ENCODE measurements around the gene HDAC5.

Gene HDAC5

GRCh38 chr17:44077595-44077909, 45.9 kb downstream of the HDAC5 start:
- no peak overlapping the region for H3K4me3 ChIP-seq (ENCODE audit: low read depth, low read length)
- no peak for DNase-seq (ENCODE audit: low read depth)
- TF ChIP-seq, protein P1, sequence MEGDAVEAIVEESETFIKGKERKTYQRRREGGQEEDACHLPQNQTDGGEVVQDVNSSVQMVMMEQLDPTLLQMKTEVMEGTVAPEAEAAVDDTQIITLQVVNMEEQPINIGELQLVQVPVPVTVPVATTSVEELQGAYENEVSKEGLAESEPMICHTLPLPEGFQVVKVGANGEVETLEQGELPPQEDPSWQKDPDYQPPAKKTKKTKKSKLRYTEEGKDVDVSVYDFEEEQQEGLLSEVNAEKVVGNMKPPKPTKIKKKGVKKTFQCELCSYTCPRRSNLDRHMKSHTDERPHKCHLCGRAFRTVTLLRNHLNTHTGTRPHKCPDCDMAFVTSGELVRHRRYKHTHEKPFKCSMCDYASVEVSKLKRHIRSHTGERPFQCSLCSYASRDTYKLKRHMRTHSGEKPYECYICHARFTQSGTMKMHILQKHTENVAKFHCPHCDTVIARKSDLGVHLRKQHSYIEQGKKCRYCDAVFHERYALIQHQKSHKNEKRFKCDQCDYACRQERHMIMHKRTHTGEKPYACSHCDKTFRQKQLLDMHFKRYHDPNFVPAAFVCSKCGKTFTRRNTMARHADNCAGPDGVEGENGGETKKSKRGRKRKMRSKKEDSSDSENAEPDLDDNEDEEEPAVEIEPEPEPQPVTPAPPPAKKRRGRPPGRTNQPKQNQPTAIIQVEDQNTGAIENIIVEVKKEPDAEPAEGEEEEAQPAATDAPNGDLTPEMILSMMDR (IDR thresholded peaks at IDR 0.05; ENCODE audit: insufficient read depth, low read depth, low read length, missing control alignments) = no peak

DNA sequence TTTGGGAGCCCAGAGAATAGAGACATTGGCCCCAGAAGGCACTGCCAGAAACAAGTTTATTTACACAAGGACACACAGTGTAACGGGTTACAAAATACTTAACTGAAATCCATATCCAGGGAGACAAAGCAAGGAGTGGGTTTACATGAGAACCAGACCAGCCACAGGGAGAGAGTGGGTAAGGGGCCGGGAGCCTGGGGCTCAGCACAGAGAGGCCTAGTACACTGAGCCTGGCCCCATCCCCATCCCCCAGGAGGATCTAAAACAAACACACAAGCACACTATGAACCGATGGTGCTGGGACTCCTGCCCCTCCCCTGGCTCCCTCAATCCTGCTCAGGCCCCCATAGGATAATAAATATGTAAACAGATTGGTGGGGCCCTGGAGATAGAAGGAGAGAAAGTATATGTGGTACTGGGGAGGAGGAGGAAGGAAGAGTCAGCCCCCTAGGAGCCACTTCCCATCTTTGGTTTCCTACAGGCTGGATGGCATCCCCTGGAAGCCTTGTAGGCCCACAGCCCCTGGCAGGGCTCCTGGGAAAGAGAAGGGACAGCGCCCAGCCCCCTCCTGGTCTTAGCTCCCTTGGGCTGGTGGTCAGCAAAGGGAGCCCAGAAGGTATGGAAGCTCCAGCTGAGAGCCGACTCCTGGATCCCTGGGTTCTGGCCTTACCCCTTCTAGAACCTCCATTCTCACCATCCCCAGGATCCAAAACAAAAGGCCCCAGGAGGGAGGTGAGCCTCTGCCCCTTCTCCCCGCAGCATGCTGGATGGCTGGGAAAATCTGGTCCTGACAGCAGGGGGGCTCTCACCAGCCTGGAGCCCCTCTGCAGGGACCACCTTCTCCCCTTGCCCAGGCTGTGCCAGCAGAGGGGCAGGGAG, 46.5 kb downstream of the HDAC5 start:
- H3K4me3 ChIP-seq (ENCODE audit: low read depth, low read length) = no peak overlapping the region
- no peak for DNase-seq (ENCODE audit: low read depth)
- TF ChIP-seq, protein P1 (IDR thresholded peaks at IDR 0.05; ENCODE audit: insufficient read depth, low read depth, low read length, missing control alignments) = no peak

DNA sequence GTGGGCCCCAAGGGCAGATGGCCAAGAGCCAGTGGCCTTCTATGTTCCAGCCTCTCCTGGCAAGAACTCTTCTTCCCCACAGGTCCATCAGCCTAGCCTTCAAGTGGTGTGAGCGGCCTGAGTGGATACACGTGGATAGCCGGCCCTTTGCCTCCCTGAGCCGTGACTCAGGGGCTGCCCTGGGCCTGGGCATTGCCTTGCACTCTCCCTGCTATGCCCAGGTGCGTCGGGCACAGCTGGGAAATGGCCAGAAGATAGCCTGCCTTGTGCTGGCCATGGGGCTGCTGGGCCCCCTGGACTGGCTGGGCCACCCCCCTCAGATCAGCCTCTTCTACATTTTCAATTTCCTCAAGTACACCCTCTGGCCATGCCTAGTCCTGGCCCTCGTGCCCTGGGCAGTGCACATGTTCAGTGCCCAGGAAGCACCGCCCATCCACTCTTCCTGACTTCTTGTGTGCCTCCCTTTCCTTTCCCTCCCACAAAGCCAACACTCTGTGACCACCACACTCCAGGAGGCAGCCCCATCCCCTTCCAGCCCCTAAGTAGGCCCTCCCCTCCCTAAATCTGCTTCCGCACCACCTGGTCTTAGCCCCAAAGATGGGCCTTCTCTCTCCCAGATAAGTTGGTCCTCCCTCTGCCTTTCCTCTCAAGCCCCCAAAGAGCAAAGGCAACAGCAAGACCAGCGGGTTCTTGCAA, 47.7 kb downstream of the HDAC5 start:
- H3K4me3 ChIP-seq (ENCODE audit: low read depth, low read length) = no peak overlapping the region
- TF ChIP-seq, protein P1 (IDR thresholded peaks at IDR 0.05; ENCODE audit: insufficient read depth, low read depth, low read length, missing control alignments) = no peak
- DNase-seq (ENCODE audit: low read depth) = no peak

DNA sequence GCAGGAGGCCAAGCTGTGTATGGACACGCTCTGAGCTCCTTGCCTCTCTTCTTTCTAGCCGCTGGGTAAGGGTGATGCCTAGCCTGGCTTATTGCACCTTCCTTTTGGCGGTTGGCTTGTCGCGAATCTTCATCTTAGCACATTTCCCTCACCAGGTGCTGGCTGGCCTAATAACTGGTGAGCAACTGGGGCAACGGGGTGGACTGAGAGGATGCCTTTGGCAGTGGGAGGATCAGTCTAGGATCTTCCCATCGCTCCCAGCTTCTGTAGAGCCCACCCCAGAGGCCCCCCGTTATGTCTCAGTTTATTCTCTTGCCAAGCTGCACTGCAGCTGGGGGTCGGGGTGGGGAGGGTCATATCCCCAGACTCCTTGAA, 48.5 kb downstream of the HDAC5 start:
- TF ChIP-seq, protein P1 (IDR thresholded peaks at IDR 0.05; ENCODE audit: insufficient read depth, low read depth, low read length, missing control alignments) = no peak
- no peak for DNase-seq (ENCODE audit: low read depth)
- no peak overlapping the region for H3K4me3 ChIP-seq (ENCODE audit: low read depth, low read length)

GRCh38 chr17:44074231-44074910, 49.1 kb downstream of the HDAC5 start:
- no peak overlapping the region for H3K4me3 ChIP-seq (ENCODE audit: low read depth, low read length)
- TF ChIP-seq, protein P1 (IDR thresholded peaks at IDR 0.05; ENCODE audit: insufficient read depth, low read depth, low read length, missing control alignments) = no peak
- DNase-seq (ENCODE audit: low read depth) = no peak

- DNase-seq (ENCODE audit: low read depth) = no peak
- TF ChIP-seq, protein P1 (IDR thresholded peaks at IDR 0.05; ENCODE audit: insufficient read depth, low read depth, low read length, missing control alignments) = no peak
Measured at GRCh38 chr17:44071772-44072171, 51.7 kb downstream of the HDAC5 start.

More at GRCh38 chr17:44071772-44072171, 51.7 kb downstream of the HDAC5 start:
- peak overlapping the region; percentile 58 for H3K4me3 ChIP-seq (ENCODE audit: low read depth, low read length)
